Peyer's patch (tissue), 4 donors: ENCODE data around the gene ETF1. TPM values are rescaled to one million over a fixed set of nuclear protein-coding genes. Genes with fewer than 3 reads are reported as not detected.
A peak's percentile ranks its signal among the peaks of the same experiment; 100 is the strongest.

Source experiments
- DNase-seq, 3 donors: peaks; one replicate each; pipeline ENCODE4 v3.0.0-alpha.2; 2017 to 2019
- H3K27ac ChIP-seq, 4 donors: fragments of 200-600 bp; sonication (generic); one replicate each; pipeline ENCODE4 v1.5.1; 2016 to 2019
- H3K27me3 ChIP-seq, 2 donors: fragments of 200-600 bp; sonication (generic); one replicate each; pipeline ENCODE4 v1.5.1; 2019
- H3K36me3 ChIP-seq, 3 donors: fragments of 200-600 bp; sonication (generic); one replicate each; pipeline ENCODE4 v1.5.1; 2016 to 2019
- H3K4me1 ChIP-seq, 4 donors: fragments of 200-600 bp; sonication (generic); one replicate each; pipeline ENCODE4 v1.5.1; 2016 to 2019
- H3K4me3 ChIP-seq, 4 donors: fragments of 200-600 bp; sonication (generic); 1 replicate in 3 of 4; 2 replicates in 1 of 4; pipeline ENCODE4 v1.5.1; 2016 to 2019; ENCODE audit warnings: mild to moderate bottlenecking in 1 of 4
- H3K9me3 ChIP-seq, 4 donors: fragments of 200-600 bp; sonication (generic); one replicate each; pipeline ENCODE4 v1.5.1; 2016 to 2019; ENCODE audit warnings: mild to moderate bottlenecking in 1 of 4
- POLR2A ChIP-seq, 2 donors: fragments of 450-650 bp; IDR thresholded peaks; one replicate each; pipeline ENCODE4 v1.5.1; 2017; ENCODE audit warnings: antibody characterized with exemption in 2 of 2, mild to moderate bottlenecking in 2 of 2, moderate library complexity in 2 of 2
- total RNA-seq, 4 donors: library from RNA; depleted of rRNA; stranded (reverse); fragments of >200 nt; gene quantifications; one replicate each; pipeline ENCODE4 v1.1.0, GENCODE V29; 2016
- TF ChIP-seq, protein P1 (sequence below), 6 experiments: fragments of 450-650 bp in 4 of 6; fragments of 200-600 bp in 2 of 6; sonication (generic) in 1 of 6; IDR thresholded peaks; one replicate each; pipeline ENCODE4 v1.5.1; 2017 to 2019; ENCODE audit warnings: antibody characterized with exemption in 6 of 6, mild to moderate bottlenecking in 3 of 6, moderate library complexity in 1 of 6

ETF1 gene
- total RNA-seq, 4 donors from 2014 or later: 33.3 to 75.1 (median 39.3) TPM

GRCh38 chr5:138552657-138553056, 9.6 kb upstream of the ETF1 start:
- Histone ChIP-seq H3K4me3 (no peak overlapping the region), H3K27me3 (no peaks in the 10 kb centered on the region), H3K36me3 (peaks cover 0 to 37% (median 8%) of the 10 kb centered on the region in 3 donors), H3K27ac (no peak overlapping the region), H3K4me1 (peaks cover 0 to 3% (median 0%) of the 10 kb centered on the region in 4 donors), H3K9me3 (no peaks in the 10 kb centered on the region)
- no peak for DNase-seq
- no peak for TF ChIP-seq POLR2A (IDR thresholded peaks at IDR 0.05)
- TF ChIP-seq, protein P1, sequence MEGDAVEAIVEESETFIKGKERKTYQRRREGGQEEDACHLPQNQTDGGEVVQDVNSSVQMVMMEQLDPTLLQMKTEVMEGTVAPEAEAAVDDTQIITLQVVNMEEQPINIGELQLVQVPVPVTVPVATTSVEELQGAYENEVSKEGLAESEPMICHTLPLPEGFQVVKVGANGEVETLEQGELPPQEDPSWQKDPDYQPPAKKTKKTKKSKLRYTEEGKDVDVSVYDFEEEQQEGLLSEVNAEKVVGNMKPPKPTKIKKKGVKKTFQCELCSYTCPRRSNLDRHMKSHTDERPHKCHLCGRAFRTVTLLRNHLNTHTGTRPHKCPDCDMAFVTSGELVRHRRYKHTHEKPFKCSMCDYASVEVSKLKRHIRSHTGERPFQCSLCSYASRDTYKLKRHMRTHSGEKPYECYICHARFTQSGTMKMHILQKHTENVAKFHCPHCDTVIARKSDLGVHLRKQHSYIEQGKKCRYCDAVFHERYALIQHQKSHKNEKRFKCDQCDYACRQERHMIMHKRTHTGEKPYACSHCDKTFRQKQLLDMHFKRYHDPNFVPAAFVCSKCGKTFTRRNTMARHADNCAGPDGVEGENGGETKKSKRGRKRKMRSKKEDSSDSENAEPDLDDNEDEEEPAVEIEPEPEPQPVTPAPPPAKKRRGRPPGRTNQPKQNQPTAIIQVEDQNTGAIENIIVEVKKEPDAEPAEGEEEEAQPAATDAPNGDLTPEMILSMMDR (IDR thresholded peaks at IDR 0.05): no peak

GRCh38 chr5:138549414-138549813, 6.4 kb upstream of the ETF1 start:
- Histone ChIP-seq H3K4me1 (peaks cover 0 to 29% (median 7%) of the 10 kb centered on the region in 4 donors), H3K27me3 (no peaks in the 10 kb centered on the region), H3K36me3 (peaks cover 0 to 4% (median 0%) of the 10 kb centered on the region in 3 donors), H3K27ac (no peak overlapping the region), H3K9me3 (no peaks in the 10 kb centered on the region), H3K4me3 (no peak overlapping the region)
- no peak for TF ChIP-seq POLR2A (IDR thresholded peaks at IDR 0.05)
- TF ChIP-seq, protein P1 (IDR thresholded peaks at IDR 0.05): no peak
- DNase-seq: no peak

DNA sequence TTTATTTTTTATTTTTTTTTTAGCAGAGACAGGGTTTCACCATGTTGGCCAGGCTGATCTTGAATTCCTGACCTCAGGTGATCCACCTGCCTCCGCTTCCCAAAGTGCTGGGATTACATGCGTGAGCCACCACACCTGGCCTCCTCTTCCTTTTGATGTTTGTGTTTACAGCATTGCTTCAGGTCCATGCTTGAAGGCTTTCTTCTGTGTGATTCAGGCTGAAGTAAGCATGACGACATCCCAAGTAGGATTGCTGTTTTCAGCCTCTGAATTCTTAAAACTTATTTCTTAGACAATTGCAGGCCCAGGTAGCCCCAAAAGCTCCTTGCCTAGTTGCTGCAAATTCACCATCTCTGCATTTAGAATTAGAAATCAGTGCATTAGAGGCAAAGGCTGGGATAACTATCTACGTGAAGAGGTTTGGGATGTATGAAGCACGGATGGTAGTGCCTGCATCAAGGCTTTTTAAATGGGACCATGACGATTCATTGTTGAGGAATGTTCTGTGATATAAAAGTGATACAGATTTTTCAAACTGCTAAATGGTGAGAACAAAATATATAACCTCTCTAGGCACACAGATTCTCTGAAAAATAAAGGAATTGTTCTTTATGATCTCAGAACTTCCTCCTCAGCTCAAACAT, 3.0 kb upstream of the ETF1 start:
- Histone ChIP-seq H3K27me3 (no peaks in the 10 kb centered on the region), H3K9me3 (no peaks in the 10 kb centered on the region), H3K4me3 (no peak overlapping the region), H3K4me1 (peaks cover 0 to 41% (median 20%) of the 10 kb centered on the region in 4 donors), H3K27ac (no peak overlapping the region), H3K36me3 (no peaks in the 10 kb centered on the region)
- TF ChIP-seq, protein P1 (IDR thresholded peaks at IDR 0.05): no peak
- TF ChIP-seq POLR2A (IDR thresholded peaks at IDR 0.05): no peak
- no peak for DNase-seq

DNA sequence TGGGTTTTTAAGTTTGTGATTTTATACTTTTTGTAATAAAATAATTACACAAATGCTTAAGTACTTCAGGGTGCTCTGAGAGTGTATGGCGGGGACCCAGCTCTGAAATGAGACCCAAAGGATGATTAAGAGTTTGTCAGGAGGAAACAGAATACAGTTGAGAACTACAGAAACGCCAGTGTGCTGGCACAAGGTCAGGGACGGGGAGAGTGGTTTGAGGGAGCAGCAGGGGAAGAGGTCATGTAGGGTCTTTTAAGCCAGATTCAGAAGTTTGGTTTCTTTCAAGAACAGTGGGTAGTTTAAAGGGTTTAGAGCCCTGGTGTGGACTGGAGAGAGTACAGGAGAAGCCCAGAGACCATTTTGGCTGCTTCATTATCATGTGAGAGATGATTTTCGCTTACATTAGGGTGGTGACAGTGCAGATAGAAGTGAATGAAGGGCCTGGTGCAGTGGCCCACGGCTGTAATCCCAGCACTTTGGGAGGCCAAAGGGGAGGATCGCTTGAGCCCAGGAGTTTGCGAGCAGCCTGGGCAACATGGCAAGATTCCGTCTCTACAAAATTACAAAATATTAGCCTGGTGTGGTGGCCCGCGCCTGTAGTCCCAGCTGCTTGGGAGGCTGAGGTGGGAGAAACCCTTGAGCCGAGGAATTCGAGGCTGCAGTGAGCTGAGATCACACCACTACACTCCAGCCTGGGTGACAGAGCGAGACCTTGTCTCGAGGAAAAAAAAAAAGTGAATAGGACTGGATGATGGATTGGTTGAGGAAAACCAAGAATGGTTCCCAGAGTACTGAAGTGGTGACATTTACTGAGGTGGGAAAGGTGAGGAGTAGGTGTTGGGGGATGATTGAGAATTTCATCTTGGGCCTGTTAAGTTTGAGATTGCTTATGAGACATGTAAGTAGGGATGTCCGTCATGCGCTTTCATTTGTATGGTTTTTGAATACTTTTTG, 1.4 kb upstream of the ETF1 start:
- no peaks in the 10 kb centered on the region for H3K9me3 ChIP-seq
- no peaks in the 10 kb centered on the region for H3K27me3 ChIP-seq
- no peak for DNase-seq
- no peaks in the 10 kb centered on the region for H3K36me3 ChIP-seq
- peaks cover 0 to 56% (median 23%) of the 10 kb centered on the region in 4 donors for H3K4me1 ChIP-seq
- peak overlapping the region; percentile 95 to 99 (median 98) for H3K27ac ChIP-seq
- H3K4me3 ChIP-seq: peak overlapping the region; percentile 79 to 95 (median 84)
- TF ChIP-seq, protein P1 (IDR thresholded peaks at IDR 0.05): no peak
- no peak for TF ChIP-seq POLR2A (IDR thresholded peaks at IDR 0.05)

DNA sequence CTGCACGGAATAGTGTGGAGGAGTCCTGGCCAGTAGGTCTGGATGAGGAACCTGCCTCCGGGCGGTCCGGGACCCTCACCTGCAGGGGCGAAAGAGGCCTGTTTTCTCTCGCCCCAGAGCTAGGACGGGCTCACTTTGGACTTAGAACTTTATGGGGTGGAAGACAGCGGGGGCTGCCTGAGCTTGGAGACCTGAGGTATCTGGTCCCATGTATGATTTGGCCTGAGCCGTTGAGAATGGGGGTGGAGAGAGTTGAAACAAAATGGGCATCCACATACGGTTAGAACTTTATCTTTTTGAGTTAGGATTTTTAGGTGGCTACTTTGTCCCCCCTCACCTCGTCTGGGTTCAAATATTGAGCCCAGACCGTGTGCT, 681 bp upstream of the ETF1 start:
- peak overlapping the region; percentile 95 to 99 (median 98) for H3K27ac ChIP-seq
- H3K27me3 ChIP-seq: no peaks in the 10 kb centered on the region
- peaks cover 0 to 61% (median 23%) of the 10 kb centered on the region in 4 donors for H3K4me1 ChIP-seq
- no peak for TF ChIP-seq POLR2A (IDR thresholded peaks at IDR 0.05)
- TF ChIP-seq, protein P1 (IDR thresholded peaks at IDR 0.05): peak in 1 of 6 experiments; percentile 12
- H3K4me3 ChIP-seq: peak overlapping the region; percentile 79 to 95 (median 84)
- DNase-seq: peak in 1 of 3 donors; percentile 77
- no peaks in the 10 kb centered on the region for H3K9me3 ChIP-seq
- H3K36me3 ChIP-seq: no peaks in the 10 kb centered on the region
